ENCODE results near the gene SLC5A9. TPM values are rescaled to one million over a fixed set of nuclear protein-coding genes. Genes with fewer than 3 reads are reported as not detected.

Gene SLC5A9
- 3.9 and 4.9 TPM in 2 replicates for total RNA-seq (2022)
- Bru-seq, nascent RNA = percentile 47 among the genes with signal in this experiment
- percentile 43 among the genes with signal in this experiment for BruChase-seq, experiment 1, labeled RNA remaining after a 2-hour chase
- percentile 34 among the genes with signal in this experiment for BruChase-seq, experiment 2, labeled RNA remaining after a 6-hour chase
- long read RNA-seq = 0 reads

DNA sequence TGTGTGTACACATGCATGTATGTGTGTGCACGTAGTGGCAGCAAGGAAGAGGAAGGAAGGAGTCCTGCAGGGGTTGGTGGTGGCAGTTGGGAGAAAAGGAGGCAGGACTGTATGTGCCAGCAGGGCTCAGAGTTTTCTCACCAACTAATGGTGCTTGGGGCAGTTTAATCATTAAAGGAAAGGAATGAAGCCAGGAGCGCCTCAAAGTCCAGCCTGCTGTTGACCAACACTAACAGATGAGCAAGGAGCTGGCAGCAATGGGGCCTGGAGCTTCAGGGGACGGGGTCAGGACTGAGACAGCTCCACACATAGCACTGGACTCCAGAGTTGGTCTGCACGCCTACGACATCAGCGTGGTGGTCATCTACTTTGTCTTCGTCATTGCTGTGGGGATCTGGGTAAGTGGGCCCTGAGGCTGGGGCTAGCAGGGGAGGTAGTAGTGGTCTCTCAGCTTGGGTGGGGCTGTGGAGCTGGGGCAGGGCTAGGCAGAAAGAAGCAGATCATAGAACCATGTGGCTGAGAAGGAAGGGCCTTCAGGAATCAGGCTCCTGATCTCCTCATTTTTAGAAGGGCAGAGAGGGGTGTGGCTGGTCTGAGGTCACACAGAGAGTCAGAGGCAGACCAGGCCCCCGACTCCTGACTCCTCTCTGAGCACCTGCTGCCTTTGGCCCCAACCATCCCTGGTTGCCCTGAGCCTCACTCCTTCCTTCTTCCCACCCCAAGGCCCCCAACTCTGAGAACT is at the start of gene SLC5A9:
TSS of gene SLC5A9 (plus strand) at position 216 of the 742 bp plus-strand sequence. CDS start at position 237, 21 bp downstream.
- peak within 1 kb of the TSS; percentile 13; the same call in 1 of the 2 replicates for H3K4me3 ChIP-seq (ENCODE audit: low read depth, low read length)
- BruUV-seq (replicated peaks) = TSS peak; percentile 52

DNA sequence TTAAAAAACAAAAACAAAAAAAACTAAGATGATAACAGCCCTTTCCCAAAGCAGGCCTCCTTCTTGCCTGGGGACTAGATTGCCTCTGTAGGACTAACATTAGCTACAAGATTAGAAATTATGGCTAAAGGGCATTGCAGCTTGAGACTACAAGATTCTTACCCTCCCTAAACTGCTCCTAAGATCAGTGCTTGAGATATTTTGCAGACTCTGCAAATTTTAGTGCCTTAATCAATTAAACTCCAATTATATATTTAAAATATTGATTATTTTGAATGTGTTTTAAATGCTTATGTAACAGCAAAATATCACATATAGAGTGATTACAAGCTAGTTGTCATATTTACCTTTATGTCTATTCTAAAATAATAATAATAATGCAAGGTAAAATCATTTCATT is 47.4 kb upstream of the SLC5A9 start:
- no peaks in the 10 kb centered on the region for H3K36me3 ChIP-seq (ENCODE audit: control insufficient read depth, insufficient read depth, low read length)

More for the DNA sequence above, at the start of gene SLC5A9:
- no peaks in the 10 kb centered on the region for H3K36me3 Mint-ChIP-seq (ENCODE audit: insufficient read depth, unreplicated experiment)
- Histone ChIP-seq H3K36me3 (ENCODE audit: control insufficient read depth, insufficient read depth, low read length) (no peaks in the 10 kb centered on the region; the same call in 1 of the 2 replicates), H3K9me3 (no peaks in the 10 kb centered on the region), H3K4me1 (peaks cover 17% of the 10 kb centered on the region), H3K27me3 (replicated peaks; ENCODE audit: control insufficient read depth, insufficient read depth, low read length) (no peaks in the 10 kb centered on the region)
- peak within 1 kb of the TSS; percentile 83 for H3K27ac Mint-ChIP-seq (ENCODE audit: unreplicated experiment)
- POLR2A ChIA-PET = no interaction called here
- no peaks in the 10 kb centered on the region for H3K9me3 Mint-ChIP-seq (ENCODE audit: unreplicated experiment)
- CTCF ChIA-PET = interaction anchor here (0.7 to 1.0 kb wide), 2 partner anchors 13 to 19 kb away, joined by 3 to 9 read pairs; no protein-coding TSS in a partner anchor
- peak within 1 kb of the TSS; percentile 57 for H3K4me3 Mint-ChIP-seq (ENCODE audit: unreplicated experiment)
- peaks cover 11% of the 10 kb centered on the region for H3K4me1 Mint-ChIP-seq (ENCODE audit: low read depth, unreplicated experiment)
- H3K27me3 Mint-ChIP-seq (ENCODE audit: insufficient read depth, unreplicated experiment) = no peaks in the 10 kb centered on the region
- intact Hi-C loops (cut with micrococcal nuclease; ENCODE audit: unreplicated experiment) = no loop called here
- TF ChIP-seq, protein P1, sequence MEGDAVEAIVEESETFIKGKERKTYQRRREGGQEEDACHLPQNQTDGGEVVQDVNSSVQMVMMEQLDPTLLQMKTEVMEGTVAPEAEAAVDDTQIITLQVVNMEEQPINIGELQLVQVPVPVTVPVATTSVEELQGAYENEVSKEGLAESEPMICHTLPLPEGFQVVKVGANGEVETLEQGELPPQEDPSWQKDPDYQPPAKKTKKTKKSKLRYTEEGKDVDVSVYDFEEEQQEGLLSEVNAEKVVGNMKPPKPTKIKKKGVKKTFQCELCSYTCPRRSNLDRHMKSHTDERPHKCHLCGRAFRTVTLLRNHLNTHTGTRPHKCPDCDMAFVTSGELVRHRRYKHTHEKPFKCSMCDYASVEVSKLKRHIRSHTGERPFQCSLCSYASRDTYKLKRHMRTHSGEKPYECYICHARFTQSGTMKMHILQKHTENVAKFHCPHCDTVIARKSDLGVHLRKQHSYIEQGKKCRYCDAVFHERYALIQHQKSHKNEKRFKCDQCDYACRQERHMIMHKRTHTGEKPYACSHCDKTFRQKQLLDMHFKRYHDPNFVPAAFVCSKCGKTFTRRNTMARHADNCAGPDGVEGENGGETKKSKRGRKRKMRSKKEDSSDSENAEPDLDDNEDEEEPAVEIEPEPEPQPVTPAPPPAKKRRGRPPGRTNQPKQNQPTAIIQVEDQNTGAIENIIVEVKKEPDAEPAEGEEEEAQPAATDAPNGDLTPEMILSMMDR (IDR thresholded peaks at IDR 0.05; ENCODE audit: insufficient read depth in 1 of 2, low read depth in 1 of 2, low read length in 1 of 2, severe bottlenecking in 1 of 2, unreplicated experiment in 1 of 2) = no peak
- peak; percentile 61 to 70 for DNase-seq

DNA sequence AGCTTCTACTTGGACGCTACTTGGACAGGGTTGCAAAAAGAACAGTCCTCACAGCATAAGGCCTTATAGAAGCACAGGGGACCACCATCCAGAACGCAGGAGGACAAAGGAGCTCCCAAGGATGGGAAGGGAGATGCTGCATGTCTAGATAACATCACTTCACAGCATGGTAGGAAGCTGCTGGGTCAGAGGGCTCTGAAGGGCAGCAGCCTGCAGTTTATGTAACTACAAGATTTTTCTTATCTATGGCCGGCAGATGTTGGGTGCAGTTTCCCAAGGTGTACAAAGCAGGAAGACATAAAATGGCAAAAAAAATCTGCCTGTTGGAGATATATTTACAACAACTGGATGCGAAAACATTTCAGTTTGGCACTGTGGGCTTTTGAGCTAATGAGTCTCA is 45.3 kb upstream of the SLC5A9 start:
- Mint-ChIP-seq H3K27me3 (ENCODE audit: insufficient read depth, unreplicated experiment) (no peaks in the 10 kb centered on the region), H3K4me3 (ENCODE audit: unreplicated experiment) (no peak overlapping the region)
- POLR2A ChIA-PET = no interaction called here

More for the DNA sequence above, 47.4 kb upstream of the SLC5A9 start:
- TF ChIP-seq, protein P1 (IDR thresholded peaks at IDR 0.05; ENCODE audit: insufficient read depth in 1 of 2, low read depth in 1 of 2, low read length in 1 of 2, severe bottlenecking in 1 of 2, unreplicated experiment in 1 of 2) = no peak
- no peaks in the 10 kb centered on the region for H3K9me3 ChIP-seq
- CTCF ChIA-PET = no interaction called here
- H3K4me1 ChIP-seq = no peaks in the 10 kb centered on the region
- intact Hi-C loops (cut with micrococcal nuclease; ENCODE audit: unreplicated experiment) = no loop called here
- no peaks in the 10 kb centered on the region for H3K27me3 ChIP-seq (replicated peaks; ENCODE audit: control insufficient read depth, insufficient read depth, low read length)
- no peak overlapping the region for H3K27ac Mint-ChIP-seq (ENCODE audit: unreplicated experiment)
- BruUV-seq (replicated peaks) = no TSS peak
- no peaks in the 10 kb centered on the region for H3K4me1 Mint-ChIP-seq (ENCODE audit: low read depth, unreplicated experiment)
- peaks cover 7% of the 10 kb centered on the region for H3K9me3 Mint-ChIP-seq (ENCODE audit: unreplicated experiment)
- H3K4me3 Mint-ChIP-seq (ENCODE audit: unreplicated experiment) = no peak overlapping the region
- POLR2A ChIA-PET = no interaction called here
- peaks cover 5% of the 10 kb centered on the region for H3K27me3 Mint-ChIP-seq (ENCODE audit: insufficient read depth, unreplicated experiment)
- no peaks in the 10 kb centered on the region for H3K36me3 Mint-ChIP-seq (ENCODE audit: insufficient read depth, unreplicated experiment)
- H3K4me3 ChIP-seq (ENCODE audit: low read depth, low read length) = no peak overlapping the region
- no peak for DNase-seq

More for the DNA sequence above, 45.3 kb upstream of the SLC5A9 start:
- BruUV-seq (replicated peaks) = no TSS peak
- DNase-seq = no peak
- CTCF ChIA-PET = no interaction called here
- Histone ChIP-seq H3K4me1 (no peaks in the 10 kb centered on the region), H3K27me3 (replicated peaks; ENCODE audit: control insufficient read depth, insufficient read depth, low read length) (no peaks in the 10 kb centered on the region), H3K36me3 (ENCODE audit: control insufficient read depth, insufficient read depth, low read length) (no peaks in the 10 kb centered on the region), H3K4me3 (ENCODE audit: low read depth, low read length) (no peak overlapping the region), H3K9me3 (no peaks in the 10 kb centered on the region)
- Mint-ChIP-seq H3K9me3 (ENCODE audit: unreplicated experiment) (no peaks in the 10 kb centered on the region), H3K27ac (ENCODE audit: unreplicated experiment) (no peak overlapping the region), H3K4me1 (ENCODE audit: low read depth, unreplicated experiment) (no peaks in the 10 kb centered on the region), H3K36me3 (ENCODE audit: insufficient read depth, unreplicated experiment) (no peaks in the 10 kb centered on the region)
- intact Hi-C loops (cut with micrococcal nuclease; ENCODE audit: unreplicated experiment) = no loop called here
- TF ChIP-seq, protein P1 (IDR thresholded peaks at IDR 0.05; ENCODE audit: insufficient read depth in 1 of 2, low read depth in 1 of 2, low read length in 1 of 2, severe bottlenecking in 1 of 2, unreplicated experiment in 1 of 2) = no peak
